Loucy (cell line): ENCODE results near the gene ARL10.

Experiments used
- H2AFZ ChIP-seq: fragments of 200-600 bp; sonication (generic); 2 replicates; pipeline ENCODE4 v1.6.0; 2016; ENCODE audit warnings: antibody characterized with exemption, mild to moderate bottlenecking, low read length, moderate library complexity
- H3F3A ChIP-seq: fragments of 200-600 bp; 2 replicates; pipeline ENCODE4 v1.6.0; 2016; ENCODE audit warnings: antibody characterized with exemption, low read depth, mild to moderate bottlenecking
- H3K27me3 ChIP-seq: fragments of 200-600 bp; sonication (generic); 2 replicates; pipeline ENCODE4 v1.6.1; 2014; ENCODE audit warnings: low read length, mild to moderate bottlenecking; ENCODE audit not compliant: insufficient read depth, poor library complexity, severe bottlenecking
- H3K36me3 ChIP-seq: fragments of 200-600 bp; sonication (generic); 2 replicates; pipeline ENCODE4 v1.6.1; 2016; ENCODE audit warnings: low read length; ENCODE audit not compliant: insufficient read depth
- H3K4me1 ChIP-seq: fragments of 200-600 bp; sonication (generic); 2 replicates; pipeline ENCODE4 v1.5.1; 2014; ENCODE audit warnings: low read length, mild to moderate bottlenecking; ENCODE audit not compliant: insufficient read depth, poor library complexity, severe bottlenecking
- H3K4me2 ChIP-seq: fragments of 200-600 bp; sonication (generic); 2 replicates; pipeline ENCODE4 v1.6.0; 2014; ENCODE audit warnings: antibody characterized with exemption, low read length, low read depth, mild to moderate bottlenecking; ENCODE audit not compliant: poor library complexity, severe bottlenecking
- H3K4me3 ChIP-seq: fragments of 200-600 bp; sonication (generic); 2 replicates; pipeline ENCODE4 v1.5.1; 2014; ENCODE audit warnings: low read length, mild to moderate bottlenecking, mixed read lengths; ENCODE audit not compliant: poor library complexity, severe bottlenecking
- H3K79me2 ChIP-seq: fragments of 200-600 bp; sonication (generic); 2 replicates; pipeline ENCODE4 v1.6.1; 2014; ENCODE audit warnings: low read length; ENCODE audit not compliant: insufficient read depth
- H3K9ac ChIP-seq: fragments of 200-600 bp; sonication (generic); 2 replicates; pipeline ENCODE4 v1.6.0; 2014; ENCODE audit warnings: mild to moderate bottlenecking, low read depth, low read length, moderate library complexity; ENCODE audit not compliant: poor library complexity, severe bottlenecking
- H3K9me2 ChIP-seq: fragments of 200-600 bp; sonication (generic); replicated peaks from 2 replicates; pipeline ENCODE4 v1.6.1; 2016; ENCODE audit warnings: low read depth, low read length, mixed read lengths
- H3K9me3 ChIP-seq: fragments of 200-600 bp; sonication (generic); 2 replicates; pipeline ENCODE4 v1.6.1; 2014; ENCODE audit warnings: mild to moderate bottlenecking, antibody characterized with exemption, low read length, low read depth; ENCODE audit not compliant: insufficient read depth
- H4K20me1 ChIP-seq: fragments of 200-600 bp; sonication (generic); 2 replicates; pipeline ENCODE4 v1.6.0; 2014; ENCODE audit warnings: antibody characterized with exemption, low read length, mild to moderate bottlenecking; ENCODE audit not compliant: insufficient read depth, poor library complexity, severe bottlenecking
- EZH2phosphoT487 ChIP-seq: fragments of 200-600 bp; IDR thresholded peaks from 2 replicates; pipeline ENCODE4 v1.6.1; 2018; ENCODE audit warnings: antibody characterized with exemption, mild to moderate bottlenecking, moderate library complexity, borderline replicate concordance
- TF ChIP-seq, protein P1 (sequence below): fragments of 200-600 bp; sonication (generic); conservative IDR thresholded peaks from 2 replicates; pipeline ENCODE4 v1.5.1; 2014; ENCODE audit warnings: mild to moderate bottlenecking, antibody characterized with exemption, low read length

ARL10 gene

GRCh38 chr5:176415240-176415951 is 50.1 kb downstream of the ARL10 start:
- H3K9me2 ChIP-seq, result no peaks in the 10 kb centered on the region
- no peaks in the 10 kb centered on the region for H4K20me1 ChIP-seq
- H3K4me1 ChIP-seq, result peaks cover 6% of the 10 kb centered on the region
- no peaks in the 10 kb centered on the region for H3K9me3 ChIP-seq
- H3K79me2 ChIP-seq, result 0 out of 2 replicates have a peak, but pooled peaks cover 6% of the 10 kb centered on the region
- H3K9ac ChIP-seq, result peak overlapping the region; percentile 65
- no peaks in the 10 kb centered on the region for H3K36me3 ChIP-seq
- H2AFZ ChIP-seq, result peak overlapping the region; percentile 36; the same call in 1 of the 2 replicates
- H3F3A ChIP-seq, result no peaks in the 10 kb centered on the region
- TF ChIP-seq, protein P1, sequence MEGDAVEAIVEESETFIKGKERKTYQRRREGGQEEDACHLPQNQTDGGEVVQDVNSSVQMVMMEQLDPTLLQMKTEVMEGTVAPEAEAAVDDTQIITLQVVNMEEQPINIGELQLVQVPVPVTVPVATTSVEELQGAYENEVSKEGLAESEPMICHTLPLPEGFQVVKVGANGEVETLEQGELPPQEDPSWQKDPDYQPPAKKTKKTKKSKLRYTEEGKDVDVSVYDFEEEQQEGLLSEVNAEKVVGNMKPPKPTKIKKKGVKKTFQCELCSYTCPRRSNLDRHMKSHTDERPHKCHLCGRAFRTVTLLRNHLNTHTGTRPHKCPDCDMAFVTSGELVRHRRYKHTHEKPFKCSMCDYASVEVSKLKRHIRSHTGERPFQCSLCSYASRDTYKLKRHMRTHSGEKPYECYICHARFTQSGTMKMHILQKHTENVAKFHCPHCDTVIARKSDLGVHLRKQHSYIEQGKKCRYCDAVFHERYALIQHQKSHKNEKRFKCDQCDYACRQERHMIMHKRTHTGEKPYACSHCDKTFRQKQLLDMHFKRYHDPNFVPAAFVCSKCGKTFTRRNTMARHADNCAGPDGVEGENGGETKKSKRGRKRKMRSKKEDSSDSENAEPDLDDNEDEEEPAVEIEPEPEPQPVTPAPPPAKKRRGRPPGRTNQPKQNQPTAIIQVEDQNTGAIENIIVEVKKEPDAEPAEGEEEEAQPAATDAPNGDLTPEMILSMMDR, result no peak
- TF ChIP-seq EZH2phosphoT487, result no peak
- peak overlapping the region; percentile 76 for H3K4me3 ChIP-seq
- peak overlapping the region; percentile 77 for H3K4me2 ChIP-seq
- H3K27me3 ChIP-seq, result no peaks in the 10 kb centered on the region

- Histone ChIP-seq H3K9ac (peak within 1 kb of the TSS; percentile 65), H3F3A (no peaks in the 10 kb centered on the region), H3K4me2 (peak within 1 kb of the TSS; percentile 77), H3K4me1 (peaks cover 6% of the 10 kb centered on the region), H3K36me3 (no peaks in the 10 kb centered on the region), H3K9me3 (no peaks in the 10 kb centered on the region), H3K9me2 (no peaks in the 10 kb centered on the region), H2AFZ (peak within 1 kb of the TSS; percentile 84), H3K79me2 (0 out of 2 replicates have a peak, but pooled peaks cover 6% of the 10 kb centered on the region), H3K27me3 (no peaks in the 10 kb centered on the region), H4K20me1 (no peaks in the 10 kb centered on the region), H3K4me3 (peak within 1 kb of the TSS; percentile 76)
- TF ChIP-seq EZH2phosphoT487, result no peak
- TF ChIP-seq, protein P1, result peak; percentile 37; the same call in 1 of the 2 replicates
These were observed 51.0 kb downstream of the ARL10 start, which contains the start of gene CLTB for GRCh38 chr5:176415952-176416924. CLTB (minus strand) TSS chr5:176416539; CDS start chr5:176416363, 176 bp downstream.

DNA sequence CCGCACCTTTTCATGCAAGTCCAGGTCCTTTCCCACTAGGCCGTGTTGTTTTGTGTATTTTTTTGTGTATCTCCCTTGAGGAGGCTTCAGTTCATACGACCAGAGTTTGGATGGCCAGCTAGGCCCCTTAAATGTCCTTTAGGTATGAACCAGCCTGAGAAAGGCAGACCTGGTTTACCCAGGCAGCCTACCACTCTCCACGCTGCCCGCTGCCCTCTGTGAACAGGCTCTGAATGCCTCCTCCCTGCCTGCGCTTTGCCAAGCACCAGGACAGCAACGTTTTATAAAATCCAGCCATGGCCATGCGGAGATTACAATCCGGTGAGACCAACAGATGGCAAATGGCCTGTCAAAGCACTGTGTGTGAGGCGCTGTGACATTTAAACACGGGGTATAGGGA is 51.7 kb downstream of the ARL10 start:
- peak overlapping the region; percentile 68 for H3K4me2 ChIP-seq
- TF ChIP-seq EZH2phosphoT487, result no peak
- TF ChIP-seq, protein P1, result no peak
- H3K4me3 ChIP-seq, result peak overlapping the region; percentile 56
- peak overlapping the region; percentile 84 for H2AFZ ChIP-seq
- H3K9me2 ChIP-seq, result no peaks in the 10 kb centered on the region
- no peaks in the 10 kb centered on the region for H3K9me3 ChIP-seq
- no peaks in the 10 kb centered on the region for H3F3A ChIP-seq
- peaks cover 6% of the 10 kb centered on the region for H3K4me1 ChIP-seq
- H3K36me3 ChIP-seq, result no peaks in the 10 kb centered on the region
- no peaks in the 10 kb centered on the region for H3K27me3 ChIP-seq
- 0 out of 2 replicates have a peak, but pooled peaks cover 6% of the 10 kb centered on the region for H3K79me2 ChIP-seq
- no peaks in the 10 kb centered on the region for H4K20me1 ChIP-seq
- H3K9ac ChIP-seq, result peak overlapping the region; percentile 36
